Measurements from ENCODE around the gene COG4.
A peak's percentile ranks its signal among the peaks of the same experiment; 100 is the strongest.

COG4 gene

GRCh38 chr16:70524399-70524825 is 1.1 kb upstream of the COG4 start:
- peak; percentile 53 for DNase-seq

- no peak for DNase-seq
Measured at GRCh38 chr16:70523743-70524398, 517 bp upstream of the COG4 start, which contains the start of gene SF3B3. Gene SF3B3, plus strand, starts transcription at chr16:70523816. Its CDS starts 2,841 bp downstream, at chr16:70526657.

GRCh38 chr16:70522216-70523075 is 908 bp downstream of the COG4 start:
- peak; percentile 25 for DNase-seq

- peak; percentile 59 for DNase-seq
Measured at GRCh38 chr16:70520612-70521297, 2.6 kb downstream of the COG4 start.

- no peak for DNase-seq
Measured at GRCh38 chr16:70512456-70512855, 10.9 kb downstream of the COG4 start.

GRCh38 chr16:70511833-70512232 is 11.5 kb downstream of the COG4 start:
- no peak for DNase-seq

- DNase-seq: no peak
Measured at GRCh38 chr16:70510216-70510615, 13.1 kb downstream of the COG4 start.

GRCh38 chr16:70508752-70509151 is 14.6 kb downstream of the COG4 start:
- DNase-seq: peak; percentile 49

GRCh38 chr16:70496513-70496912 is 26.8 kb downstream of the COG4 start:
- no peak for DNase-seq

- DNase-seq: no peak
Measured at GRCh38 chr16:70495425-70496182, 27.8 kb downstream of the COG4 start.

- no peak for DNase-seq
Measured at GRCh38 chr16:70494777-70495176, 28.6 kb downstream of the COG4 start.

GRCh38 chr16:70494202-70494770 is 29.1 kb downstream of the COG4 start:
- DNase-seq: no peak

- DNase-seq: no peak
Measured at GRCh38 chr16:70493802-70494201, 29.6 kb downstream of the COG4 start.

GRCh38 chr16:70490261-70490660 is 33.1 kb downstream of the COG4 start:
- no peak for DNase-seq

GRCh38 chr16:70484867-70485266 is 38.5 kb downstream of the COG4 start:
- no peak for DNase-seq

GRCh38 chr16:70483426-70483825 is 39.9 kb downstream of the COG4 start:
- no peak for DNase-seq

GRCh38 chr16:70482624-70483023 is 40.7 kb downstream of the COG4 start:
- DNase-seq: no peak

GRCh38 chr16:70481929-70482536 is 41.3 kb downstream of the COG4 start:
- DNase-seq: no peak

GRCh38 chr16:70480127-70481105 is 42.9 kb downstream of the COG4 start:
- no peak for DNase-seq

GRCh38 chr16:70478912-70479341 is 44.4 kb downstream of the COG4 start:
- DNase-seq: no peak

GRCh38 chr16:70478169-70478568 is 45.2 kb downstream of the COG4 start:
- DNase-seq: no peak
